Mucosa of descending colon (tissue), 3 donors: ENCODE results near the gene PAQR7. TPM values are rescaled to one million over a fixed set of nuclear protein-coding genes. Genes with fewer than 3 reads are reported as not detected.

Source experiments
- ATAC-seq: fragments of 200-7000 bp; cut with Tn5 transposase; one replicate; pipeline ENCODE4 v1.9.1; 2020; ENCODE audit warnings: mild to moderate bottlenecking, moderate library complexity
- DNase-seq, 3 donors: peaks; one replicate each; pipeline ENCODE4 v3.0.0-alpha.2; 2020
- H3K36me3 ChIP-seq: fragments of 200-600 bp; one replicate; pipeline ENCODE4 v1.8.0; 2021; ENCODE audit warnings: low read depth, mild to moderate bottlenecking
- H3K4me1 ChIP-seq: fragments of 200-600 bp; one replicate; pipeline ENCODE4 v1.8.0; 2021; ENCODE audit warnings: low read depth, mild to moderate bottlenecking
- H3K4me3 ChIP-seq: fragments of 200-600 bp; one replicate; pipeline ENCODE4 v1.8.0; 2021; ENCODE audit warnings: mild to moderate bottlenecking
- H3K9me3 ChIP-seq: fragments of 200-600 bp; one replicate; pipeline ENCODE4 v1.8.0; 2021; ENCODE audit warnings: mild to moderate bottlenecking
- CTCF ChIP-seq: fragments of 200-600 bp; IDR thresholded peaks from one replicate; pipeline ENCODE4 v1.8.0; 2022; ENCODE audit warnings: antibody characterized with exemption, mild to moderate bottlenecking
- intact Hi-C, 2 donors: fragments of 100-400 bp; cut with DNase I in 1 of 2; cut with micrococcal nuclease in 1 of 2; formaldehyde crosslinking; loops; one replicate each; pipeline versions ENCODE4 v1.11.0 to v1.11.1; 2022; cut with DNase I, micrococcal nuclease
- total RNA-seq, 3 donors: library from RNA; stranded (reverse); fragmentation: NEBNext Ultra II Directional in 2 of 3; extraction: Animal tissue kit (Norgen Biotek cat#: 25700) in 2 of 3; gene quantifications; one replicate each; pipeline versions ENCODE4 v1.2.1 to v1.2.4, GENCODE V29; 2021 to 2023
- donor health status: DM: no; HTN: no; CAD: no; lungs with moderate emphysema.
- donor health status: DM: no; HTN: no; CAD: no.
- donor health status: DM: no; HTN: yes; CAD: no.

The PAQR7 gene
- total RNA-seq, 3 donors from 2014 or later, result 2.5 to 7.7 (median 2.7) TPM

DNA sequence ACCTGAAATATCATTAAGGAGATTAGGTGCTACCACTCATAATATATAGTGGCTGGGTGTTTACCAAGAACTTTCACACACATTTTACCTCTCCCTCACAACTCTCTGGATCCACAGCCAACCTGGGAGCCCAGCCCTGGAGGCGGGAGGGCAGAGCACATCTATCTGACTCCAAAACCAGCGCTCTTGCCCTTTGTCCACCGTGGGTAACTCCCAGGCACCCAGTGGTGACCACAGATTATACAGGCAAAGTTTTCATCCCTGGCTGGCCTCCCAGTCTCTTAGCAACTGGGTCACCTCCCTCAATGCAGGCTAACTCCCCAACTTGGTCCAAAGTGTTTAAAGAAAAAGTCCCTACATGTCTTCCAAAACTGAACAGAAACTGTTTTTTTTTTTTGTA is 2.4 kb downstream of the PAQR7 start:
- no peak for TF ChIP-seq CTCF
- Histone ChIP-seq H3K4me1 (peaks cover 36% of the 10 kb centered on the region), H3K9me3 (no peaks in the 10 kb centered on the region), H3K36me3 (no peaks in the 10 kb centered on the region), H3K4me3 (no peak overlapping the region)
- intact Hi-C loops, result no loop called here
- peak in 2 of 3 donors; percentile 33 to 41 for DNase-seq
- peak; percentile 21 for ATAC-seq

DNA sequence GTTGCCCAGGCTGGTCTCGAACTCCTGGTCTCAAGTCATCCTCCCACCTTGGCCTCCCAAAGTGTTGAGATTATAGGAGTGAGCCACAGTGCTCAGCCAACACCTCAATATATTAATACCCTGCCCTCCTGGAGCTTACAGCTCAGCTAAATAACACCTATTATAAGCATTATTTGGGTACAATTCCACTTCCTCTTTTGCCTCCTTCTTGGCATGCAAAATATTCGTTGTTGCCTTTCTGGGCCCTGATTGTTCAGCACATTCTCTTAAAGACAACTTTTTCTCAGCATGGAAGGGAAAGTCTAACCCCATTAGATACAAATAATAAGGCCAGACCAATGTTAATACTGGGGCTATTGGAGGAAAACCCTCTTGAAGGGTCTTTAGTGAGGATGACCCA is 2.8 kb downstream of the PAQR7 start:
- no peaks in the 10 kb centered on the region for H3K36me3 ChIP-seq
- H3K9me3 ChIP-seq, result no peaks in the 10 kb centered on the region
- H3K4me1 ChIP-seq, result peaks cover 39% of the 10 kb centered on the region
- no peak for TF ChIP-seq CTCF
- intact Hi-C loops, result no loop called here
- ATAC-seq (no peak), DNase-seq (no peak)
- no peak overlapping the region for H3K4me3 ChIP-seq

DNA sequence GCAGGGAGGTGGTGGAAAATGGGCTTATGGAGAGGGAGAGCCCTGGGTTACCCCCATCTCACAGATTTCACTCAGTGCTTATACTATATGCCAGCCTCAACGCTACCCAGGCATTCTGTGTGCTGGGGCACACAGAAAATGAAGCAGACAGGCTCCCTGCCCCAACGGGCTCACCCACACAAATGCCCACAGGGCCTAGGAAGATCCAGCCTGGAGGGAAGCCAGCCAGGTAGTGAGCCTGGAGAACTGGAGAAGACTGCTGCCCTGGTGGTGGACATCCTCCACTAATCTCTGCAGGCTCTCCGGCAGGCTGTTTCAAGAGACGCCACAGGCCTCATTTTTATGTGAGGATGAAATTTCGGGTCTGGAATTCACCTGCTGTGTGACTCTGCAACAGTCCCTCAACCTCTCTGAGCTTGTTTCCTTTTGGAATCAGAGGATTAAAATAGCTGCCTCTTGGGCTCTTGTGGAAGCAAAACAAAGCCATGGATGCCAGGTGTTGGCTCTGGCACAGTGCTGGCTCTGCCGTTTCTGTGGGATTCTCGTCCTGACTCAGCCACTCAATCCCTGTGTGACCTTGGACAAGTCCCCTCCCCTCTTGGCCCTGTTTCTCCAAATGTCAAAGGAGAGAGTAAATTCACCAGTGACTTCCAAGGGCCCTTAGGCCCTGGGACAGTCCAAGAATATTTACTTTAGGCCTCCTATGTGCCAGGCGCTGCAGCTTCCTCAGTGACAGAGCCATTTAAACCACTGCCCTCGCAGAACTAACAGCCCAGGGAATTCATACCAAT is 3.6 kb downstream of the PAQR7 start:
- Histone ChIP-seq H3K4me1 (peaks cover 47% of the 10 kb centered on the region), H3K36me3 (no peaks in the 10 kb centered on the region), H3K4me3 (no peak overlapping the region), H3K9me3 (no peaks in the 10 kb centered on the region)
- no peak for TF ChIP-seq CTCF
- intact Hi-C loops, result no loop called here
- ATAC-seq (no peak), DNase-seq (peak in 1 of 3 donors; percentile 36)

- DNase-seq (peak in 2 of 3 donors; percentile 26 to 43), ATAC-seq (peak; percentile 44)
- Histone ChIP-seq H3K4me1 (peaks cover 47% of the 10 kb centered on the region), H3K4me3 (no peak overlapping the region), H3K9me3 (no peaks in the 10 kb centered on the region), H3K36me3 (no peaks in the 10 kb centered on the region)
- TF ChIP-seq CTCF, result no peak
- intact Hi-C loops, result no loop called here
Observed at GRCh38 chr1:25871086-25871703, 4.3 kb downstream of the PAQR7 start.

- TF ChIP-seq CTCF, result no peak
- no peak for ATAC-seq
- no peak overlapping the region for H3K4me3 ChIP-seq
- no peaks in the 10 kb centered on the region for H3K9me3 ChIP-seq
- DNase-seq, result no peak
- no peaks in the 10 kb centered on the region for H3K36me3 ChIP-seq
- intact Hi-C loops, result no loop called here
- peaks cover 43% of the 10 kb centered on the region for H3K4me1 ChIP-seq
Observed at GRCh38 chr1:25870614-25871013, 4.9 kb downstream of the PAQR7 start.
